ENCODE results near the gene LSM14A. TPM values are rescaled to one million over a fixed set of nuclear protein-coding genes. Genes with fewer than 3 reads are reported as not detected.
"Not testable (repeated sequence)": the region's sequence is repeated elsewhere in the genome, so short reads cannot be mapped to it uniquely, and the experiment has no call there.

Gene LSM14A
- total and polyA plus RNA-seq, 4 donors: 12.6 to 133 (median 48.0) TPM

DNA sequence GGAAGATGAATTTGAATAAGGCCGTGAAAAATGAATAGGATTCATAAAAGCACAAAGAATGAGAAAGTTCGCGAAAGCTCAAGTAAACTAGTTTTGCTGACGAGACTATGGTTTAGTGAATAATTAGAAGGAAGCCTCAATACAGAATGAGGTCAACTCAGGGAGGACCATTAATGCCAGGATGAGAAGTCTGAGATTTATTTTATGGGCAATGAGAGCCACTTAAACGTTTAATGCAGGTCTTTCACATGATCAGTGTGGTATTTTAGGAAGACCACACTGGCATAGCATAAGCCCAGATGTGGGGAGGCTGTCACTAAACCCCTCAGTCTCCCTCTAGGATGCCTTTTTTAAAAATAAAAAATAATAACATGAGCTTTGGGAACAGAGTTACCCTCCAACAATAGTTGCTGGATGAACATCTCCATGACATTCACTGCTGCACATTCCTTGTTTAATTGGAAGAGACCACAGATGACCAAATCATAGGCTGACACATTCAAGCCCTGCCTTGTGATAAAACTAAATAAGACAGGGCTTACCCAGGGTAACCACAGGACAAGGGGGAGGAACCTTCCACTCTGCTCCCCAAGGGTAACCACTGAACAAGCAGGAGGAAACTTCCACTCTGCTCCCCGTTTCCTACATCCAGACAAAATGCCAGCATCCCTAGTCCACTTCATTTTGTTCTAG, 43.6 kb upstream of the LSM14A start:
- H3K27me3 ChIP-seq (ENCODE audit: control insufficient read depth in 4 of 4, insufficient read depth in 4 of 4, low read length in 3 of 4): no peaks in the 10 kb centered on the region
- H3K4me1 ChIP-seq (ENCODE audit: control insufficient read depth in 4 of 4, insufficient read depth in 4 of 4, low read length in 3 of 4): peaks cover 0 to under 1% (median 0%) of the 10 kb centered on the region in 4 donors
- no peaks in the 10 kb centered on the region for H3K36me3 ChIP-seq (ENCODE audit: control insufficient read depth in 4 of 4, insufficient read depth in 3 of 4, low read depth in 1 of 4, low read length in 3 of 4)
- DNase-seq (ENCODE audit: low spot score): no peak
- no peak overlapping the region for H3K9ac ChIP-seq (ENCODE audit: low read depth in 1 of 2, low read length in 2 of 2)
- WGBS: 72% methylated on average over 6 of the region's 6 CpGs
- TF ChIP-seq EGR1 (IDR thresholded peaks at IDR 0.05; ENCODE audit: low read depth in 2 of 2) (no peak), HNF4G (IDR thresholded peaks at IDR 0.05) (no peak), FOXA2 (IDR thresholded peaks at IDR 0.05) (no peak), TAF1 (conservative IDR thresholded peaks at IDR 0.05) (no peak), NR2F2 (IDR thresholded peaks at IDR 0.05) (no peak), GABPA (IDR thresholded peaks at IDR 0.05 in 1 of 2, conservative IDR thresholded peaks at IDR 0.05 in 1 of 2) (no peak), FOXA1 (IDR thresholded peaks at IDR 0.05) (no peak), HNF4A (conservative IDR thresholded peaks at IDR 0.05) (no peak), YY1 (IDR thresholded peaks at IDR 0.05) (no peak), RAD21 (IDR thresholded peaks at IDR 0.05) (no peak), SP1 (IDR thresholded peaks at IDR 0.05) (no peak), RXRA (IDR thresholded peaks at IDR 0.05) (no peak)
- TF ChIP-seq, protein P1, sequence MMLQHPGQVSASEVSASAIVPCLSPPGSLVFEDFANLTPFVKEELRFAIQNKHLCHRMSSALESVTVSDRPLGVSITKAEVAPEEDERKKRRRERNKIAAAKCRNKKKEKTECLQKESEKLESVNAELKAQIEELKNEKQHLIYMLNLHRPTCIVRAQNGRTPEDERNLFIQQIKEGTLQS (IDR thresholded peaks at IDR 0.05): no peak
- TF ChIP-seq, protein P2, sequence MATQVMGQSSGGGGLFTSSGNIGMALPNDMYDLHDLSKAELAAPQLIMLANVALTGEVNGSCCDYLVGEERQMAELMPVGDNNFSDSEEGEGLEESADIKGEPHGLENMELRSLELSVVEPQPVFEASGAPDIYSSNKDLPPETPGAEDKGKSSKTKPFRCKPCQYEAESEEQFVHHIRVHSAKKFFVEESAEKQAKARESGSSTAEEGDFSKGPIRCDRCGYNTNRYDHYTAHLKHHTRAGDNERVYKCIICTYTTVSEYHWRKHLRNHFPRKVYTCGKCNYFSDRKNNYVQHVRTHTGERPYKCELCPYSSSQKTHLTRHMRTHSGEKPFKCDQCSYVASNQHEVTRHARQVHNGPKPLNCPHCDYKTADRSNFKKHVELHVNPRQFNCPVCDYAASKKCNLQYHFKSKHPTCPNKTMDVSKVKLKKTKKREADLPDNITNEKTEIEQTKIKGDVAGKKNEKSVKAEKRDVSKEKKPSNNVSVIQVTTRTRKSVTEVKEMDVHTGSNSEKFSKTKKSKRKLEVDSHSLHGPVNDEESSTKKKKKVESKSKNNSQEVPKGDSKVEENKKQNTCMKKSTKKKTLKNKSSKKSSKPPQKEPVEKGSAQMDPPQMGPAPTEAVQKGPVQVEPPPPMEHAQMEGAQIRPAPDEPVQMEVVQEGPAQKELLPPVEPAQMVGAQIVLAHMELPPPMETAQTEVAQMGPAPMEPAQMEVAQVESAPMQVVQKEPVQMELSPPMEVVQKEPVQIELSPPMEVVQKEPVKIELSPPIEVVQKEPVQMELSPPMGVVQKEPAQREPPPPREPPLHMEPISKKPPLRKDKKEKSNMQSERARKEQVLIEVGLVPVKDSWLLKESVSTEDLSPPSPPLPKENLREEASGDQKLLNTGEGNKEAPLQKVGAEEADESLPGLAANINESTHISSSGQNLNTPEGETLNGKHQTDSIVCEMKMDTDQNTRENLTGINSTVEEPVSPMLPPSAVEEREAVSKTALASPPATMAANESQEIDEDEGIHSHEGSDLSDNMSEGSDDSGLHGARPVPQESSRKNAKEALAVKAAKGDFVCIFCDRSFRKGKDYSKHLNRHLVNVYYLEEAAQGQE (IDR thresholded peaks at IDR 0.05): no peak
- TF ChIP-seq, protein P3, sequence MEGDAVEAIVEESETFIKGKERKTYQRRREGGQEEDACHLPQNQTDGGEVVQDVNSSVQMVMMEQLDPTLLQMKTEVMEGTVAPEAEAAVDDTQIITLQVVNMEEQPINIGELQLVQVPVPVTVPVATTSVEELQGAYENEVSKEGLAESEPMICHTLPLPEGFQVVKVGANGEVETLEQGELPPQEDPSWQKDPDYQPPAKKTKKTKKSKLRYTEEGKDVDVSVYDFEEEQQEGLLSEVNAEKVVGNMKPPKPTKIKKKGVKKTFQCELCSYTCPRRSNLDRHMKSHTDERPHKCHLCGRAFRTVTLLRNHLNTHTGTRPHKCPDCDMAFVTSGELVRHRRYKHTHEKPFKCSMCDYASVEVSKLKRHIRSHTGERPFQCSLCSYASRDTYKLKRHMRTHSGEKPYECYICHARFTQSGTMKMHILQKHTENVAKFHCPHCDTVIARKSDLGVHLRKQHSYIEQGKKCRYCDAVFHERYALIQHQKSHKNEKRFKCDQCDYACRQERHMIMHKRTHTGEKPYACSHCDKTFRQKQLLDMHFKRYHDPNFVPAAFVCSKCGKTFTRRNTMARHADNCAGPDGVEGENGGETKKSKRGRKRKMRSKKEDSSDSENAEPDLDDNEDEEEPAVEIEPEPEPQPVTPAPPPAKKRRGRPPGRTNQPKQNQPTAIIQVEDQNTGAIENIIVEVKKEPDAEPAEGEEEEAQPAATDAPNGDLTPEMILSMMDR (IDR thresholded peaks at IDR 0.05; ENCODE audit: low read depth, low read length, missing input control): no peak
- no peaks in the 10 kb centered on the region for H3K9me3 ChIP-seq (ENCODE audit: control insufficient read depth in 4 of 4, low read length in 3 of 4)
- no peak overlapping the region for H3K27ac ChIP-seq (ENCODE audit: low read depth in 1 of 2, low read length in 2 of 2)
- H3K4me3 ChIP-seq (ENCODE audit: low read depth in 1 of 3, low read length in 3 of 3): no peak overlapping the region

DNA sequence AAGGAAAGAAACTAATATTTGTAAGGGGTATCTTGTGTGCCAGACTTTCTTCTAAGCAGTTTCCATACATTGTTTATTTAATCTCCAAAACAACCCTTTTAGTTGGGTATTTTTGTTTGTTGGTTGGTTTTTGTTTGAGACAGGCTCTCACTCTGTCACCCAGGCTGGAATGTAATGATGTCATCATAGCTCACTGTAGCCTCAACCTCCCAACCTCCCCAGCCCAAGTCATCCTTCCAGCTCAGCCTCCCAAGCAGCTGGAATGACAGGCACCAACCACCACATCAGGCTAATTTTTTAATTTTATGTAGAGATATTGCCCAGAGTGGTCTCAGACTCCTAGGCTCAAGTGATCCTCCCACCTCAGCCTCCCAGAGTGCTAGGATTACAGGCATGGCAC, 41.2 kb upstream of the LSM14A start:
- no peak overlapping the region for H3K27ac ChIP-seq (ENCODE audit: low read depth in 1 of 2, low read length in 2 of 2)
- H3K9ac ChIP-seq (ENCODE audit: low read depth in 1 of 2, low read length in 2 of 2): no peak overlapping the region
- no peaks in the 10 kb centered on the region for H3K9me3 ChIP-seq (ENCODE audit: control insufficient read depth in 4 of 4, low read length in 3 of 4)
- H3K27me3 ChIP-seq (ENCODE audit: control insufficient read depth in 4 of 4, insufficient read depth in 4 of 4, low read length in 3 of 4): no peaks in the 10 kb centered on the region
- peaks cover 2 to 8% (median 2%) of the 10 kb centered on the region in 4 donors for H3K4me1 ChIP-seq (ENCODE audit: control insufficient read depth in 4 of 4, insufficient read depth in 4 of 4, low read length in 3 of 4)
- no peak overlapping the region for H3K4me3 ChIP-seq (ENCODE audit: low read depth in 1 of 3, low read length in 3 of 3)
- TF ChIP-seq RAD21 (IDR thresholded peaks at IDR 0.05) (no peak), GABPA (IDR thresholded peaks at IDR 0.05 in 1 of 2, conservative IDR thresholded peaks at IDR 0.05 in 1 of 2) (no peak), HNF4A (conservative IDR thresholded peaks at IDR 0.05) (no peak), YY1 (IDR thresholded peaks at IDR 0.05) (no peak), EGR1 (IDR thresholded peaks at IDR 0.05; ENCODE audit: low read depth in 2 of 2) (no peak), SP1 (IDR thresholded peaks at IDR 0.05) (no peak), FOXA1 (IDR thresholded peaks at IDR 0.05) (no peak), JUND (IDR thresholded peaks at IDR 0.05) (no peak), HNF4G (IDR thresholded peaks at IDR 0.05) (no peak), TAF1 (conservative IDR thresholded peaks at IDR 0.05) (no peak)
- TF ChIP-seq, protein P4, sequence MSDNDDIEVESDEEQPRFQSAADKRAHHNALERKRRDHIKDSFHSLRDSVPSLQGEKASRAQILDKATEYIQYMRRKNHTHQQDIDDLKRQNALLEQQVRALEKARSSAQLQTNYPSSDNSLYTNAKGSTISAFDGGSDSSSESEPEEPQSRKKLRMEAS (IDR thresholded peaks at IDR 0.05): no peak
- TF ChIP-seq, protein P1 (IDR thresholded peaks at IDR 0.05): no peak
- TF ChIP-seq, protein P3 (IDR thresholded peaks at IDR 0.05; ENCODE audit: low read depth, low read length, missing input control): no peak
- no peaks in the 10 kb centered on the region for H3K36me3 ChIP-seq (ENCODE audit: control insufficient read depth in 4 of 4, insufficient read depth in 3 of 4, low read depth in 1 of 4, low read length in 3 of 4)
- no peak for DNase-seq (ENCODE audit: low spot score)

DNA sequence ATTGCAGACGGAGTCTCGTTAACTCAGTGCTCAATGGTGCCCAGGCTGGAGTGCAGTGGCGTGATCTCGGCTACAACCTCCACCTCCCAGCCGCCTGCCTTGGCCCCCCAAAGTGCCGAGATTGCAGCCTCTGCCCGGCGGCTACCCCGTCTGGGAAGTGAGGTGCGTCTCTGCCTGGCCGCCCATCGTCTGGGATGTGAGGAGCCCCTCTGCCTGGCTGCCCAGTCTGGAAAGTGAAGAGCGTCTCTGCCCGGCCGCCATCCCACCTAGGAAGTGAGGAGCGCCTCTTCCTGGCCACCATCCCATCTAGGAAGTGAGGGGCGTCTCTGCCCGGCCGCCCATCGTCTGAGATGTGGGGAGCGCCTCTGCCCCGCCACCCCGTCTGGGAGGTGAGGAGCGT, 40.2 kb upstream of the LSM14A start:
- DNase-seq (ENCODE audit: low spot score): not testable (repeated sequence)
- 96% methylated on average over 24 of the region's 24 CpGs for WGBS

More for the DNA sequence above, 40.2 kb upstream of the LSM14A start:
- H3K27ac ChIP-seq (ENCODE audit: low read depth in 1 of 2, low read length in 2 of 2); H3K4me3 ChIP-seq (ENCODE audit: low read depth in 1 of 3, low read length in 3 of 3); H3K36me3 ChIP-seq (ENCODE audit: control insufficient read depth in 4 of 4, insufficient read depth in 3 of 4, low read depth in 1 of 4, low read length in 3 of 4); H3K9me3 ChIP-seq (ENCODE audit: control insufficient read depth in 4 of 4, low read length in 3 of 4); H3K9ac ChIP-seq (ENCODE audit: low read depth in 1 of 2, low read length in 2 of 2); H3K27me3 ChIP-seq (ENCODE audit: control insufficient read depth in 4 of 4, insufficient read depth in 4 of 4, low read length in 3 of 4); H3K4me1 ChIP-seq (ENCODE audit: control insufficient read depth in 4 of 4, insufficient read depth in 4 of 4, low read length in 3 of 4): not testable (repeated sequence)
